Activated CD4-positive, alpha-beta T cell treated with anti-CD3 and anti-CD28 coated beads, Interleukin-2, amount 10 ng/mL, durations not matched to agents 24 days and 14 days (primary cell): ENCODE measurements around the gene HEXD. TPM values are rescaled to one million over a fixed set of nuclear protein-coding genes. Genes with fewer than 3 reads are reported as not detected.

Experiments
- DNase-seq: peaks from one replicate; pipeline ENCODE4 v3.0.0; 2022
- H3K27ac Mint-ChIP-seq: one replicate; pipeline ENCODE4 v1.8.0; 2022; ENCODE audit warnings: mild to moderate bottlenecking, mixed read lengths
- H3K27me3 Mint-ChIP-seq: one replicate; pipeline ENCODE4 v1.8.0; 2022; ENCODE audit warnings: mixed read lengths
- H3K36me3 Mint-ChIP-seq: one replicate; pipeline ENCODE4 v1.8.0; 2022; ENCODE audit warnings: low read depth, mild to moderate bottlenecking, mixed read lengths
- H3K4me1 Mint-ChIP-seq: one replicate; pipeline ENCODE4 v1.8.0; 2021; ENCODE audit warnings: mixed read lengths
- H3K4me3 Mint-ChIP-seq: one replicate; pipeline ENCODE4 v1.8.0; 2022; ENCODE audit warnings: mild to moderate bottlenecking, moderate library complexity, mixed read lengths
- H3K9me3 Mint-ChIP-seq: one replicate; pipeline ENCODE4 v1.8.0; 2021; ENCODE audit warnings: mixed read lengths
- intact Hi-C: fragments of 100-400 bp; cut with micrococcal nuclease; formaldehyde crosslinking; loops from one replicate; pipeline ENCODE4 v1.15.1; 2023
- total RNA-seq: library from RNA; stranded (reverse); gene quantifications from 2 replicates; pipeline ENCODE4 v1.2.3, GENCODE V29; 2022

Gene HEXD
- total RNA-seq, 1 donor from 2014 or later, result 36.0 TPM

GRCh38 chr17:82441691-82442487 is 23.7 kb downstream of the HEXD start:
- Mint-ChIP-seq H3K9me3 (no peaks in the 10 kb centered on the region), H3K4me3 (no peak overlapping the region), H3K36me3 (peaks cover 29% of the 10 kb centered on the region), H3K27me3 (no peaks in the 10 kb centered on the region), H3K4me1 (no peaks in the 10 kb centered on the region), H3K27ac (no peak overlapping the region)
- intact Hi-C loops, result no loop called here
- no peak for DNase-seq

- Mint-ChIP-seq H3K27ac (no peak overlapping the region), H3K27me3 (no peaks in the 10 kb centered on the region), H3K9me3 (no peaks in the 10 kb centered on the region), H3K4me3 (no peak overlapping the region), H3K4me1 (peaks cover 3% of the 10 kb centered on the region), H3K36me3 (peaks cover 32% of the 10 kb centered on the region)
- intact Hi-C loops, result no loop called here
- no peak for DNase-seq
These were observed 24.7 kb downstream of the HEXD start for GRCh38 chr17:82442643-82443464.

- Mint-ChIP-seq H3K9me3 (no peaks in the 10 kb centered on the region), H3K36me3 (peaks cover 34% of the 10 kb centered on the region), H3K4me3 (no peak overlapping the region), H3K27ac (no peak overlapping the region), H3K4me1 (peaks cover 3% of the 10 kb centered on the region), H3K27me3 (no peaks in the 10 kb centered on the region)
- no peak for DNase-seq
- intact Hi-C loops, result no loop called here
These were observed 25.5 kb downstream of the HEXD start for GRCh38 chr17:82443465-82444283.

- Mint-ChIP-seq H3K27me3 (no peaks in the 10 kb centered on the region), H3K27ac (no peak overlapping the region), H3K4me1 (peaks cover 3% of the 10 kb centered on the region), H3K4me3 (no peak overlapping the region), H3K36me3 (peaks cover 37% of the 10 kb centered on the region), H3K9me3 (no peaks in the 10 kb centered on the region)
- intact Hi-C loops, result no loop called here
- DNase-seq, result no peak
These were observed 26.2 kb downstream of the HEXD start for GRCh38 chr17:82444284-82444893.

GRCh38 chr17:82444941-82445521 is 26.9 kb downstream of the HEXD start:
- peaks cover 42% of the 10 kb centered on the region for H3K36me3 Mint-ChIP-seq
- no peaks in the 10 kb centered on the region for H3K27me3 Mint-ChIP-seq
- intact Hi-C loops, result no loop called here
- H3K4me1 Mint-ChIP-seq, result peaks cover 3% of the 10 kb centered on the region
- H3K9me3 Mint-ChIP-seq, result no peaks in the 10 kb centered on the region
- no peak for DNase-seq
- H3K4me3 Mint-ChIP-seq, result no peak overlapping the region
- no peak overlapping the region for H3K27ac Mint-ChIP-seq

- H3K27me3 Mint-ChIP-seq, result no peaks in the 10 kb centered on the region
- intact Hi-C loops, result no loop called here
- DNase-seq, result no peak
- peaks cover 39% of the 10 kb centered on the region for H3K36me3 Mint-ChIP-seq
- H3K4me3 Mint-ChIP-seq, result no peak overlapping the region
- H3K9me3 Mint-ChIP-seq, result no peaks in the 10 kb centered on the region
- H3K27ac Mint-ChIP-seq, result no peak overlapping the region
- H3K4me1 Mint-ChIP-seq, result peaks cover 3% of the 10 kb centered on the region
These were observed 27.4 kb downstream of the HEXD start for GRCh38 chr17:82445542-82445941.

GRCh38 chr17:82446124-82446523 is 28.0 kb downstream of the HEXD start:
- no peak overlapping the region for H3K4me3 Mint-ChIP-seq
- peaks cover 38% of the 10 kb centered on the region for H3K36me3 Mint-ChIP-seq
- DNase-seq, result no peak
- no peaks in the 10 kb centered on the region for H3K27me3 Mint-ChIP-seq
- no peaks in the 10 kb centered on the region for H3K9me3 Mint-ChIP-seq
- intact Hi-C loops, result no loop called here
- H3K27ac Mint-ChIP-seq, result no peak overlapping the region
- peaks cover 4% of the 10 kb centered on the region for H3K4me1 Mint-ChIP-seq

- DNase-seq, result no peak
- Mint-ChIP-seq H3K27ac (peak overlapping the region; percentile 48), H3K9me3 (no peaks in the 10 kb centered on the region), H3K36me3 (peaks cover 36% of the 10 kb centered on the region), H3K4me3 (peak overlapping the region; percentile 26), H3K4me1 (peaks cover 9% of the 10 kb centered on the region), H3K27me3 (no peaks in the 10 kb centered on the region)
- intact Hi-C loops, result no loop called here
These were observed 28.5 kb downstream of the HEXD start for GRCh38 chr17:82446649-82447048.

- peak overlapping the region; percentile 52 for H3K27ac Mint-ChIP-seq
- H3K4me1 Mint-ChIP-seq, result peaks cover 18% of the 10 kb centered on the region
- intact Hi-C loops, result no loop called here
These were observed 29.7 kb downstream of the HEXD start for GRCh38 chr17:82447876-82448275.

GRCh38 chr17:82449131-82449882 is 31.2 kb downstream of the HEXD start:
- DNase-seq, result peak; percentile 93
- no peaks in the 10 kb centered on the region for H3K27me3 Mint-ChIP-seq
- intact Hi-C loops, result loop anchor here (1.0 kb wide), 2 partner anchors 31 to 105 kb away; partner anchors contain the start of genes HEXD and OGFOD3
- H3K4me1 Mint-ChIP-seq, result peaks cover 20% of the 10 kb centered on the region
- peak overlapping the region; percentile 95 for H3K27ac Mint-ChIP-seq
- peaks cover 34% of the 10 kb centered on the region for H3K36me3 Mint-ChIP-seq
- H3K4me3 Mint-ChIP-seq, result peak overlapping the region; percentile 89
- no peaks in the 10 kb centered on the region for H3K9me3 Mint-ChIP-seq

More at GRCh38 chr17:82447876-82448275, 29.7 kb downstream of the HEXD start:
- no peaks in the 10 kb centered on the region for H3K9me3 Mint-ChIP-seq
- no peak for DNase-seq
- peaks cover 36% of the 10 kb centered on the region for H3K36me3 Mint-ChIP-seq
- H3K4me3 Mint-ChIP-seq, result peak overlapping the region; percentile 63
- no peaks in the 10 kb centered on the region for H3K27me3 Mint-ChIP-seq

GRCh38 chr17:82449883-82450356 is 31.8 kb downstream of the HEXD start:
- peaks cover 20% of the 10 kb centered on the region for H3K4me1 Mint-ChIP-seq
- H3K27ac Mint-ChIP-seq, result peak overlapping the region; percentile 95
- intact Hi-C loops, result loop anchor here (1.0 to 10.0 kb wide), 7 partner anchors 8 to 305 kb away; partner anchors contain the start of genes HEXD, NARF, OGFOD3 and TBCD
- H3K27me3 Mint-ChIP-seq, result no peaks in the 10 kb centered on the region
- no peaks in the 10 kb centered on the region for H3K9me3 Mint-ChIP-seq
- peak overlapping the region; percentile 89 for H3K4me3 Mint-ChIP-seq
- peak; percentile 78 for DNase-seq
- H3K36me3 Mint-ChIP-seq, result peaks cover 33% of the 10 kb centered on the region

- Mint-ChIP-seq H3K27ac (peak within 1 kb of the TSS; percentile 95), H3K4me1 (peaks cover 20% of the 10 kb centered on the region), H3K27me3 (no peaks in the 10 kb centered on the region), H3K9me3 (no peaks in the 10 kb centered on the region), H3K36me3 (peaks cover 32% of the 10 kb centered on the region), H3K4me3 (peak within 1 kb of the TSS; percentile 89)
- intact Hi-C loops, result loop anchor here (1.0 to 10.0 kb wide), 5 partner anchors 8 to 304 kb away; partner anchors contain the start of genes NARF, TBCD and WDR45B
- peak; percentile 98 for DNase-seq
These were observed 32.4 kb downstream of the HEXD start, which contains the start of gene CYBC1 for GRCh38 chr17:82450357-82451106. Gene CYBC1, minus strand, starts transcription at chr17:82450752. Its CDS starts 1,498 bp downstream, at chr17:82449254.
